Mesendoderm (in vitro differentiated cells): Measurements from ENCODE around the gene FADS3.

Experiments
- DNase-seq: peaks from one replicate; pipeline ENCODE4 v3.0.0; 2013
- H2AK5ac ChIP-seq: 2 replicates; pipeline ENCODE4 v1.6.1; 2013; ENCODE audit warnings: low read length, inconsistent platforms
- H2BK120ac ChIP-seq: 2 replicates; pipeline ENCODE4 v1.6.1; 2013; ENCODE audit warnings: low read depth, mild to moderate bottlenecking, low read length, moderate library complexity, mixed read lengths
- H2BK15ac ChIP-seq: replicated peaks from 2 replicates; pipeline ENCODE4 v1.6.1; 2013; ENCODE audit warnings: low read depth, mild to moderate bottlenecking, moderate library complexity
- H2BK5ac ChIP-seq: 2 replicates; pipeline ENCODE4 v1.6.1; 2013; ENCODE audit warnings: low read length, inconsistent platforms
- H3K18ac ChIP-seq: 2 replicates; pipeline ENCODE4 v1.6.1; 2013; ENCODE audit warnings: mild to moderate bottlenecking, low read length, mixed read lengths
- H3K23ac ChIP-seq: one replicate; pipeline ENCODE4 v1.6.1; 2013; ENCODE audit warnings: low read length
- H3K27ac ChIP-seq: 2 replicates; pipeline ENCODE4 v1.5.1; 2013; ENCODE audit warnings: low read depth, mild to moderate bottlenecking, inconsistent platforms, low read length, moderate library complexity
- H3K27me3 ChIP-seq: 2 replicates; pipeline ENCODE4 v1.6.1; 2013; ENCODE audit warnings: low read length, control low read depth, mild to moderate bottlenecking, inconsistent platforms; ENCODE audit not compliant: insufficient read depth, poor library complexity
- H3K36me3 ChIP-seq: 2 replicates; pipeline ENCODE4 v1.6.1; 2013; ENCODE audit warnings: low read length, inconsistent platforms; ENCODE audit not compliant: control insufficient read depth, insufficient read depth
- H3K4ac ChIP-seq: one replicate; pipeline ENCODE4 v1.6.1; 2013; ENCODE audit warnings: low read depth, mild to moderate bottlenecking, low read length, moderate library complexity
- H3K4me1 ChIP-seq: 2 replicates; pipeline ENCODE4 v1.6.1; 2013; ENCODE audit warnings: low read depth, low read length, inconsistent platforms; ENCODE audit not compliant: control insufficient read depth
- H3K4me2 ChIP-seq: 2 replicates; pipeline ENCODE4 v1.6.1; 2013; ENCODE audit warnings: low read length
- H3K4me3 ChIP-seq: 2 replicates; pipeline ENCODE4 v1.5.1; 2013; ENCODE audit warnings: mild to moderate bottlenecking, low read length
- H3K56ac ChIP-seq: one replicate; pipeline ENCODE4 v1.6.1; 2013; ENCODE audit warnings: low read length
- H3K79me1 ChIP-seq: 2 replicates; pipeline ENCODE4 v1.6.1; 2013; ENCODE audit warnings: low read length, inconsistent platforms
- H3K79me2 ChIP-seq: 2 replicates; pipeline ENCODE4 v1.6.1; 2013; ENCODE audit warnings: mild to moderate bottlenecking, low read length; ENCODE audit not compliant: control insufficient read depth, insufficient read depth
- H3K9ac ChIP-seq: 2 replicates; pipeline ENCODE4 v1.6.1; 2013; ENCODE audit warnings: low read length, inconsistent platforms
- H4K5ac ChIP-seq: one replicate; pipeline ENCODE4 v1.6.1; 2013; ENCODE audit warnings: low read length
- H4K8ac ChIP-seq: one replicate; pipeline ENCODE4 v1.6.1; 2013; ENCODE audit warnings: low read depth, mild to moderate bottlenecking, control low read depth, low read length, moderate library complexity
- WGBS: extraction: QIAGEN DNeasy Blood & Tissue Kit; methylation state at CpG from one replicate; pipeline ENCODE4 v1.1.7; 2013; ENCODE audit warnings: low lambda C conversion rate, missing lambda C conversion rate; ENCODE audit not compliant: insufficient coverage; ENCODE audit errors: extremely low coverage; 5-methylcytosine and 5-hydroxymethylcytosine counted together

FADS3 gene

GRCh38 chr11:61897387-61898246, 6.3 kb upstream of the FADS3 start:
- Histone ChIP-seq H2AK5ac (no peak overlapping the region), H2BK15ac (no peak overlapping the region), H3K9ac (peak overlapping the region; percentile 33), H3K56ac (peak overlapping the region; percentile 54), H3K79me1 (no peaks in the 10 kb centered on the region), H3K18ac (no peak overlapping the region), H2BK5ac (no peak overlapping the region), H3K36me3 (no peaks in the 10 kb centered on the region), H4K5ac (no peak overlapping the region), H3K4ac (no peak overlapping the region), H3K23ac (no peak overlapping the region), H3K27ac (no peak overlapping the region), H3K4me3 (no peak overlapping the region), H2BK120ac (no peak overlapping the region), H3K4me2 (no peak overlapping the region), H4K8ac (no peak overlapping the region), H3K27me3 (no peaks in the 10 kb centered on the region), H3K4me1 (no peaks in the 10 kb centered on the region), H3K79me2 (no peaks in the 10 kb centered on the region)
- no CpG with 5 or more reads among the region's 17 CpGs for WGBS
- DNase-seq, result peak; percentile 88

- Histone ChIP-seq H3K4ac (no peak overlapping the region), H3K27me3 (no peaks in the 10 kb centered on the region), H3K4me3 (no peak overlapping the region), H3K4me1 (no peaks in the 10 kb centered on the region), H2BK120ac (no peak overlapping the region), H3K36me3 (no peaks in the 10 kb centered on the region), H2BK15ac (no peak overlapping the region), H3K56ac (peak overlapping the region; percentile 54), H3K4me2 (no peak overlapping the region), H2AK5ac (no peak overlapping the region), H2BK5ac (no peak overlapping the region), H3K79me2 (no peaks in the 10 kb centered on the region), H3K27ac (no peak overlapping the region), H4K5ac (no peak overlapping the region), H3K9ac (peak overlapping the region; percentile 33), H4K8ac (no peak overlapping the region), H3K18ac (no peak overlapping the region), H3K79me1 (no peaks in the 10 kb centered on the region), H3K23ac (no peak overlapping the region)
- DNase-seq, result no peak
- WGBS, result no CpG with 5 or more reads among the region's 15 CpGs
Measured at GRCh38 chr11:61896665-61897386, 5.5 kb upstream of the FADS3 start.

- Histone ChIP-seq H3K4me3 (no peak overlapping the region), H3K27ac (no peak overlapping the region), H3K79me1 (no peaks in the 10 kb centered on the region), H2BK5ac (no peak overlapping the region), H3K4me2 (no peak overlapping the region), H3K9ac (no peak overlapping the region), H3K23ac (no peak overlapping the region), H3K56ac (no peak overlapping the region), H3K4ac (no peak overlapping the region), H2AK5ac (no peak overlapping the region), H4K8ac (no peak overlapping the region), H3K4me1 (peaks cover 2% of the 10 kb centered on the region), H3K79me2 (no peaks in the 10 kb centered on the region), H4K5ac (no peak overlapping the region), H3K18ac (no peak overlapping the region), H2BK15ac (no peak overlapping the region), H3K27me3 (no peaks in the 10 kb centered on the region), H3K36me3 (no peaks in the 10 kb centered on the region), H2BK120ac (no peak overlapping the region)
- WGBS, result no CpG with 5 or more reads among the region's 4 CpGs
- DNase-seq, result no peak
Measured at GRCh38 chr11:61895718-61896059, 4.3 kb upstream of the FADS3 start.

- Histone ChIP-seq H4K8ac (no peak overlapping the region), H3K56ac (no peak overlapping the region), H2BK5ac (no peak overlapping the region), H4K5ac (no peak overlapping the region), H3K36me3 (no peaks in the 10 kb centered on the region), H2BK15ac (no peak overlapping the region), H3K79me1 (no peaks in the 10 kb centered on the region), H3K4me1 (peaks cover 3% of the 10 kb centered on the region), H3K4me3 (no peak overlapping the region), H3K18ac (no peak overlapping the region), H3K27ac (no peak overlapping the region), H3K9ac (no peak overlapping the region), H3K79me2 (no peaks in the 10 kb centered on the region), H3K4me2 (no peak overlapping the region), H3K23ac (no peak overlapping the region), H3K27me3 (no peaks in the 10 kb centered on the region), H2BK120ac (no peak overlapping the region), H3K4ac (no peak overlapping the region), H2AK5ac (no peak overlapping the region)
- no CpG with 5 or more reads among the region's 17 CpGs for WGBS
- no peak for DNase-seq
Measured at GRCh38 chr11:61895046-61895717, 3.8 kb upstream of the FADS3 start.

GRCh38 chr11:61893981-61894380, 2.6 kb upstream of the FADS3 start:
- no peak overlapping the region for H2BK15ac ChIP-seq
- no peak overlapping the region for H2BK120ac ChIP-seq
- H3K9ac ChIP-seq, result no peak overlapping the region
- H3K4me3 ChIP-seq, result no peak overlapping the region
- WGBS, result no CpG with 5 or more reads among the region's 5 CpGs
- peaks cover 3% of the 10 kb centered on the region for H3K4me1 ChIP-seq
- H3K27ac ChIP-seq, result no peak overlapping the region
- H3K23ac ChIP-seq, result no peak overlapping the region
- H3K4me2 ChIP-seq, result no peak overlapping the region
- H3K27me3 ChIP-seq, result no peaks in the 10 kb centered on the region
- no peak overlapping the region for H2AK5ac ChIP-seq
- H3K79me2 ChIP-seq, result no peaks in the 10 kb centered on the region
- no peaks in the 10 kb centered on the region for H3K79me1 ChIP-seq
- DNase-seq, result no peak
- no peak overlapping the region for H3K4ac ChIP-seq
- no peak overlapping the region for H2BK5ac ChIP-seq
- no peaks in the 10 kb centered on the region for H3K36me3 ChIP-seq
- no peak overlapping the region for H3K56ac ChIP-seq
- no peak overlapping the region for H4K8ac ChIP-seq
- no peak overlapping the region for H3K18ac ChIP-seq
- H4K5ac ChIP-seq, result no peak overlapping the region
